ENCODE results near the gene CCKAR.
"Not testable (repeated sequence)": the region's sequence is repeated elsewhere in the genome, so short reads cannot be mapped to it uniquely, and the experiment has no call there.

Gene CCKAR

DNA sequence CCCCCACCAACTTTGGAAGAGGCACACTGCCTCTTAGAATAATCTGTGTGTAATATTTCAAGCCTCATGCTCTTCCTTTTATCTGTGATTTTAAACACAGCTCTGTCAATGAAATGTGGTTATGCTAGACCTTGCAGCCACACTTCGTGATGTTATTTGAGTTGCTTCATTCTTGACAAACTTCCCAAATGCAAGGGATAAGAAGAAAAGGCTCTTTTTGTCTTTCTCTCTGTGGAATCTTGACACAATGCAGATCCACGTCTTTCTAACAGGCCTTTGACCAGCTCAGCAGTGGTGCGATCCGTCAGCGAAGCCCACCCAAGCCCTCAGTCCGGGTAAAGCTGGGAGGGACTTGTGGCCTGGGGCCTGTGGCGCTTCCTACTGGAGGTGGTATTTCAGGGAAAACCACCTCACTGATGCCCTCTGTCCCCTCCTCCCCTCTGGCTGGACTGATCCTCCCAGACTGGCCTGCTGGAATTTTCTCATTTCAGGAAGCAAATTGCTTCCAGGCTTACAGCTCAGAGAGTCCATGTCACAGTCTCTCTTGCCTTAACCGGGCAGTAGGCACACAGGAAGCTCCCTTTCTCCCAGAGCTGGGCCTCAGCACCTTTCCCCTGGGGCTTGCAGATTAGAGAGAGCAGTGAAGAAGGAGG lies 19.5 kb upstream of the CCKAR start:
- TF ChIP-seq CTCF (IDR thresholded peaks at IDR 0.05): no peak
- no peak for DNase-seq (ENCODE audit: low spot score)
- H3K27ac ChIP-seq: no peak overlapping the region
- H3K4me3 ChIP-seq: no peak overlapping the region

DNA sequence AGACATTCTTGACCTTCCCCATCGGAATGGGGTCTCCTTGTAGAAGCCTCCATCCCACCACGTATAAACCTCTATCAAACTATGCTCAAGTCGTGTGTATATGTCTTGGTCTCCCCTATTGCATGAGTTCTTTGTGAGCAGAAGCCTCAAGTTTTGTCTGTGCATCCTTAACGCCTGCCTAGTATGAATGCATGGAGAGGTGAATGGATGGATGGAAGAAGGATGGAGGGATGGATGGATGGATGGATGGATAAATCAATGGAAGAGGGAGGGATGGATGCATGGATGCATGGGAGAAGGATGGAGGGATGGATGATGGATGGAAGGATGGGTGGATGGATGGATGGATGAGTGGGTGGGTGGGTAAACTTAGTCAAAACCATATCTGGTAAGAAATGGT lies 17.0 kb upstream of the CCKAR start:
- no peak overlapping the region for H3K4me3 ChIP-seq
- no peak for TF ChIP-seq CTCF (IDR thresholded peaks at IDR 0.05)
- no peak for DNase-seq (ENCODE audit: low spot score)
- no peak overlapping the region for H3K27ac ChIP-seq

- TF ChIP-seq CTCF (IDR thresholded peaks at IDR 0.05): no peak
- Histone ChIP-seq H3K27ac (no peak overlapping the region), H3K4me3 (no peak overlapping the region)
- DNase-seq (ENCODE audit: low spot score): no peak
Observed at GRCh38 chr4:26503844-26504243, 13.6 kb upstream of the CCKAR start.

DNA sequence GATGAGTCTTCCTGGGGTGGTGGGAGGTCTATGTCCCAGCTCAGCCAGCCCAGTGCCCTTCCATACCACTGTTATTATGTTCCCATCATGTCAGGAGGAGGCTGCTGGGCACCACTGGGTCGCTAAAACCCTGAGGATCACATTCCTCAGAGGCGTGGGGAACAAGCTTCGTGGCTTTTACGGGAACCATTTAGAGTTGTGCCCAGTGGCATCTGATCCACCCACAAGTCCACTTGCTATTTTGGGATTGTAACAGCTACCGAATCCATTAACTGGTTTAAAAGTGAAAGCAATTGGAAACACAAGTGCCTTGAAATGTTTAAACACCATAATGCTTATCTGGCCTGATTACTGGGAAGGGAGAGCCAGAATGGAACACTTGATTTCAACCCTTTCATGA lies 13.1 kb upstream of the CCKAR start:
- H3K27ac ChIP-seq: no peak overlapping the region
- no peak overlapping the region for H3K4me3 ChIP-seq
- TF ChIP-seq CTCF (IDR thresholded peaks at IDR 0.05): no peak
- DNase-seq (ENCODE audit: low spot score): no peak

DNA sequence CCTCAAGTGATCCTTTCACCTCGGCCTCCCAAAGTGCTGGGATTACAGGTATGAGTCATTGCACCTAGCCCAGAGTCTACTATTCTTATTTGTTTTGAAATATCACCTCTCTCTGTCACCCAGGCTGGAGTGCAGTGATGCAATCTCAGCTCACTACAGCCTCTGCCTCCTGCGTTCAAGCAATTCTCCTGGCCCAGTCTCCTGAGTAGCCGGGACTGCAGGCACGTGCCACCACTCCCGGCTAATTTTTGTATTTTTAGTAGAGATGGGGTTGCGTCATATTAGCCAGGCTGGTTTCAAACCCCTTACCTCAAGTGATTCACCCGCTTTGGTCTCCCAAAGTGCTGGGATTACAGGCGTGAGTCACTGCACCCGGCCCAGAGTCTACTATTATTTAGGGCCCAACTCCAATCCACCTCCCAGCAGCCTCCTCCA lies 10.3 kb upstream of the CCKAR start:
- DNase-seq (ENCODE audit: low spot score); H3K27ac ChIP-seq; H3K4me3 ChIP-seq: not testable (repeated sequence)

DNA sequence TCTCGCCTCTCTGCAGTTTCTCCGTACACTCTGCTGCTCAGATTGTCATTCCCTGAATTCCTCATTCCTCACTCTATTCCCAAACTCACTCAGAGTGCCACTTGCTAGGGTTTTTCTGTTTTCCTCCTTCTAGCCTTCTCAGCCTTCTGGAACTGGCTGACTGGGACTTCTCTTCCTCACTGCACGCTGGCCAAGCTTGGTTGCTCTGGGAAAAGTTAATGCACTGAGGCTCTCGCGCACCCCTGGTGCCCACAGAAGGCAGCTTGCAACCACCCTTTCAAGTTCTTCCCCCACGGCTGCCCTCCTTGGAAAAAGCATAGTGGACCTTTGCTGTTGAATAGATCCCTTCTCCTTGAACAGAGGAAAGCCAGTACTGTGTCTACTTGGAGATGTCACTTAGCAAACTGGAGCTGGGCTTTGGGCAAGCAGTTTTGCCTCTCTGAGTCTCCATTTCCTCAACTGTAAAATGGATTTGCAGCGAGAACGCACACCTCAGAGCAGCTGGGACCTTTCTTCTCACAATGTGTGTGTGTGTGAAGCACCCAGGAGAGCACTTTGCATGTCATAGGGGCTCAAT lies 6.0 kb upstream of the CCKAR start:
- no peak overlapping the region for H3K27ac ChIP-seq
- H3K4me3 ChIP-seq: no peak overlapping the region
- DNase-seq (ENCODE audit: low spot score): no peak
- TF ChIP-seq CTCF (IDR thresholded peaks at IDR 0.05): no peak

DNA sequence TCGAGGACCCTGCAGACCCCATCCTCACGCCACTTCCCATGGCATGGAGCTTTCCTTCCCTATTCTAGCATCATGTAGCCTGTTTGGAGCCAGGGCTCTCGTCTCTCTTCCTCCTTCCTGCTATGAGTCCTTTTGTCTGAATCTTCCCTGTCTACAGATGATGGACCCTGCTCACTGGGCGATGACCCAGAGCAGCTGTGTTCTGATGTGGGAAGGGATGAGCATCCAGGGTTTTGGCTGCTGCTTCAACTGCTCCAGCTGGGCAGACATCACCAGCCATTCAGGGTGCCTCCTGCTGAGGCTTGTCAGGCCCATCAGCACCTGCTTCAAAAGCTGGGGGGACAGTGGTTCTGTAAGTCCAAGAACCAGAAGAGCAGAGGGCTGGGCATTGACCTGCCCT lies 3.2 kb upstream of the CCKAR start:
- H3K27ac ChIP-seq: no peak overlapping the region
- TF ChIP-seq CTCF (IDR thresholded peaks at IDR 0.05): no peak
- H3K4me3 ChIP-seq: no peak overlapping the region
- no peak for DNase-seq (ENCODE audit: low spot score)
